Measurements from ENCODE around the gene TFAP2C.

Gene TFAP2C

GRCh38 chr20:56595746-56596475 lies 33.2 kb upstream of the TFAP2C start:
- peak overlapping the region; percentile 69 for H3K9ac ChIP-seq (ENCODE audit: low read length)
- H3K27ac ChIP-seq (ENCODE audit: low read depth, low read length) = peak overlapping the region; percentile 70; the same call in 1 of the 2 replicates

GRCh38 chr20:56601166-56601565 lies 27.9 kb upstream of the TFAP2C start:
- Histone ChIP-seq H3K9ac (ENCODE audit: low read length) (no peak overlapping the region), H3K9me3 (ENCODE audit: control insufficient read depth, insufficient read depth, low read depth, low read length) (no peaks in the 10 kb centered on the region), H3K4me3 (ENCODE audit: low read depth, low read length) (no peak overlapping the region), H3K27me3 (ENCODE audit: control insufficient read depth, insufficient read depth, low read length) (no peaks in the 10 kb centered on the region), H3K4me1 (ENCODE audit: control insufficient read depth, insufficient read depth, low read length) (peaks cover 9% of the 10 kb centered on the region), H3K27ac (ENCODE audit: low read depth, low read length) (no peak overlapping the region), H3K36me3 (ENCODE audit: control insufficient read depth, insufficient read depth, low read length) (no peaks in the 10 kb centered on the region)

More at GRCh38 chr20:56595746-56596475, 33.2 kb upstream of the TFAP2C start:
- Histone ChIP-seq H3K27me3 (ENCODE audit: control insufficient read depth, insufficient read depth, low read length) (no peaks in the 10 kb centered on the region), H3K9me3 (ENCODE audit: control insufficient read depth, insufficient read depth, low read depth, low read length) (no peaks in the 10 kb centered on the region), H3K36me3 (ENCODE audit: control insufficient read depth, insufficient read depth, low read length) (no peaks in the 10 kb centered on the region), H3K4me1 (ENCODE audit: control insufficient read depth, insufficient read depth, low read length) (peaks cover 14% of the 10 kb centered on the region), H3K4me3 (ENCODE audit: low read depth, low read length) (no peak overlapping the region)

- Histone ChIP-seq H3K27ac (ENCODE audit: low read depth, low read length) (no peak overlapping the region), H3K36me3 (ENCODE audit: control insufficient read depth, insufficient read depth, low read length) (no peaks in the 10 kb centered on the region), H3K9ac (ENCODE audit: low read length) (no peak overlapping the region), H3K9me3 (ENCODE audit: control insufficient read depth, insufficient read depth, low read depth, low read length) (no peaks in the 10 kb centered on the region), H3K4me1 (ENCODE audit: control insufficient read depth, insufficient read depth, low read length) (peaks cover 15% of the 10 kb centered on the region; the same call in 1 of the 2 replicates), H3K27me3 (ENCODE audit: control insufficient read depth, insufficient read depth, low read length) (no peaks in the 10 kb centered on the region), H3K4me3 (ENCODE audit: low read depth, low read length) (no peak overlapping the region)
Measured at GRCh38 chr20:56604673-56605072, 24.4 kb upstream of the TFAP2C start.

- Histone ChIP-seq H3K4me1 (ENCODE audit: control insufficient read depth, insufficient read depth, low read length) (peaks cover 15% of the 10 kb centered on the region; the same call in 1 of the 2 replicates), H3K27me3 (ENCODE audit: control insufficient read depth, insufficient read depth, low read length) (no peaks in the 10 kb centered on the region), H3K4me3 (ENCODE audit: low read depth, low read length) (no peak overlapping the region), H3K9me3 (ENCODE audit: control insufficient read depth, insufficient read depth, low read depth, low read length) (no peaks in the 10 kb centered on the region), H3K27ac (ENCODE audit: low read depth, low read length) (no peak overlapping the region), H3K9ac (ENCODE audit: low read length) (no peak overlapping the region), H3K36me3 (ENCODE audit: control insufficient read depth, insufficient read depth, low read length) (no peaks in the 10 kb centered on the region)
Measured at GRCh38 chr20:56605261-56605996, 23.7 kb upstream of the TFAP2C start.

GRCh38 chr20:56606174-56606945 lies 22.7 kb upstream of the TFAP2C start:
- peak overlapping the region; percentile 57 for H3K9ac ChIP-seq (ENCODE audit: low read length)
- H3K36me3 ChIP-seq (ENCODE audit: control insufficient read depth, insufficient read depth, low read length) = no peaks in the 10 kb centered on the region
- H3K27me3 ChIP-seq (ENCODE audit: control insufficient read depth, insufficient read depth, low read length) = no peaks in the 10 kb centered on the region

GRCh38 chr20:56607061-56607704 lies 21.9 kb upstream of the TFAP2C start:
- H3K4me1 ChIP-seq (ENCODE audit: control insufficient read depth, insufficient read depth, low read length) = peaks cover 15% of the 10 kb centered on the region; the same call in 1 of the 2 replicates

More at GRCh38 chr20:56606174-56606945, 22.7 kb upstream of the TFAP2C start:
- Histone ChIP-seq H3K27ac (ENCODE audit: low read depth, low read length) (peak overlapping the region; percentile 58; the same call in 1 of the 2 replicates), H3K4me3 (ENCODE audit: low read depth, low read length) (no peak overlapping the region), H3K4me1 (ENCODE audit: control insufficient read depth, insufficient read depth, low read length) (peaks cover 15% of the 10 kb centered on the region; the same call in 1 of the 2 replicates), H3K9me3 (ENCODE audit: control insufficient read depth, insufficient read depth, low read depth, low read length) (no peaks in the 10 kb centered on the region)

GRCh38 chr20:56608376-56608775 lies 20.7 kb upstream of the TFAP2C start:
- Histone ChIP-seq H3K9ac (ENCODE audit: low read length) (no peak overlapping the region), H3K27me3 (ENCODE audit: control insufficient read depth, insufficient read depth, low read length) (no peaks in the 10 kb centered on the region), H3K4me3 (ENCODE audit: low read depth, low read length) (no peak overlapping the region), H3K4me1 (ENCODE audit: control insufficient read depth, insufficient read depth, low read length) (peaks cover 15% of the 10 kb centered on the region; the same call in 1 of the 2 replicates), H3K9me3 (ENCODE audit: control insufficient read depth, insufficient read depth, low read depth, low read length) (no peaks in the 10 kb centered on the region), H3K27ac (ENCODE audit: low read depth, low read length) (no peak overlapping the region), H3K36me3 (ENCODE audit: control insufficient read depth, insufficient read depth, low read length) (no peaks in the 10 kb centered on the region)

More at GRCh38 chr20:56607061-56607704, 21.9 kb upstream of the TFAP2C start:
- H3K4me3 ChIP-seq (ENCODE audit: low read depth, low read length) = no peak overlapping the region
- H3K27me3 ChIP-seq (ENCODE audit: control insufficient read depth, insufficient read depth, low read length) = no peaks in the 10 kb centered on the region
- H3K36me3 ChIP-seq (ENCODE audit: control insufficient read depth, insufficient read depth, low read length) = no peaks in the 10 kb centered on the region
- H3K9ac ChIP-seq (ENCODE audit: low read length) = peak overlapping the region; percentile 61
- no peaks in the 10 kb centered on the region for H3K9me3 ChIP-seq (ENCODE audit: control insufficient read depth, insufficient read depth, low read depth, low read length)
- peak overlapping the region; percentile 58; the same call in 1 of the 2 replicates for H3K27ac ChIP-seq (ENCODE audit: low read depth, low read length)

GRCh38 chr20:56609321-56609720 lies 19.8 kb upstream of the TFAP2C start:
- Histone ChIP-seq H3K4me3 (ENCODE audit: low read depth, low read length) (no peak overlapping the region), H3K27me3 (ENCODE audit: control insufficient read depth, insufficient read depth, low read length) (no peaks in the 10 kb centered on the region), H3K36me3 (ENCODE audit: control insufficient read depth, insufficient read depth, low read length) (no peaks in the 10 kb centered on the region), H3K9me3 (ENCODE audit: control insufficient read depth, insufficient read depth, low read depth, low read length) (no peaks in the 10 kb centered on the region), H3K27ac (ENCODE audit: low read depth, low read length) (no peak overlapping the region), H3K4me1 (ENCODE audit: control insufficient read depth, insufficient read depth, low read length) (peaks cover 15% of the 10 kb centered on the region; the same call in 1 of the 2 replicates), H3K9ac (ENCODE audit: low read length) (no peak overlapping the region)

GRCh38 chr20:56610098-56610497 lies 19.0 kb upstream of the TFAP2C start:
- Histone ChIP-seq H3K4me1 (ENCODE audit: control insufficient read depth, insufficient read depth, low read length) (peaks cover 15% of the 10 kb centered on the region; the same call in 1 of the 2 replicates), H3K36me3 (ENCODE audit: control insufficient read depth, insufficient read depth, low read length) (no peaks in the 10 kb centered on the region), H3K27ac (ENCODE audit: low read depth, low read length) (no peak overlapping the region), H3K4me3 (ENCODE audit: low read depth, low read length) (no peak overlapping the region), H3K27me3 (ENCODE audit: control insufficient read depth, insufficient read depth, low read length) (no peaks in the 10 kb centered on the region), H3K9me3 (ENCODE audit: control insufficient read depth, insufficient read depth, low read depth, low read length) (no peaks in the 10 kb centered on the region), H3K9ac (ENCODE audit: low read length) (no peak overlapping the region)

GRCh38 chr20:56614196-56614595 lies 14.9 kb upstream of the TFAP2C start:
- H3K9me3 ChIP-seq (ENCODE audit: control insufficient read depth, insufficient read depth, low read depth, low read length) = no peaks in the 10 kb centered on the region
- no peaks in the 10 kb centered on the region for H3K27me3 ChIP-seq (ENCODE audit: control insufficient read depth, insufficient read depth, low read length)
- H3K9ac ChIP-seq (ENCODE audit: low read length) = no peak overlapping the region
- no peak overlapping the region for H3K27ac ChIP-seq (ENCODE audit: low read depth, low read length)
- H3K4me1 ChIP-seq (ENCODE audit: control insufficient read depth, insufficient read depth, low read length) = peaks cover 3% of the 10 kb centered on the region; the same call in 1 of the 2 replicates
- H3K36me3 ChIP-seq (ENCODE audit: control insufficient read depth, insufficient read depth, low read length) = no peaks in the 10 kb centered on the region
- H3K4me3 ChIP-seq (ENCODE audit: low read depth, low read length) = no peak overlapping the region

Measured in HUES6 (cell line).